ENCODE data around the gene LAPTM5. TPM values are rescaled to one million over a fixed set of nuclear protein-coding genes. Genes with fewer than 3 reads are reported as not detected.

LAPTM5 gene
- total RNA-seq (10 to 100 TPM; 22.3 to 33.8 TPM), polyA plus RNA-seq (10 to 100 TPM; 18.0 to 46.2 TPM)

GRCh38 chr1:30757352-30758120, at the start of gene LAPTM5:
TSS of gene LAPTM5 (minus strand) at chr1:30757774. CDS start at chr1:30757745, 29 bp downstream.
- no peaks in the 10 kb centered on the region for H3K36me3 ChIP-seq (ENCODE audit: control insufficient read depth in 4 of 4, insufficient read depth in 3 of 4, low read depth in 1 of 4, low read length in 3 of 4)
- TF ChIP-seq FOXA2 (IDR thresholded peaks at IDR 0.05) (no peak), MAX (IDR thresholded peaks at IDR 0.05) (no peak), SP1 (IDR thresholded peaks at IDR 0.05) (no peak), HNF4G (IDR thresholded peaks at IDR 0.05) (no peak), RXRA (IDR thresholded peaks at IDR 0.05) (no peak), RAD21 (IDR thresholded peaks at IDR 0.05) (no peak), EGR1 (IDR thresholded peaks at IDR 0.05; ENCODE audit: low read depth in 2 of 2) (no peak), REST (IDR thresholded peaks at IDR 0.05) (no peak), FOXA1 (IDR thresholded peaks at IDR 0.05) (no peak)
- no peak for DNase-seq (ENCODE audit: low spot score)
- no peaks in the 10 kb centered on the region for H3K27me3 ChIP-seq (ENCODE audit: control insufficient read depth in 4 of 4, insufficient read depth in 4 of 4, low read length in 3 of 4)
- H3K9me3 ChIP-seq (ENCODE audit: control insufficient read depth in 4 of 4, low read length in 3 of 4): no peaks in the 10 kb centered on the region
- 57% methylated on average over 21 of the region's 21 CpGs for WGBS
- H3K9ac ChIP-seq (ENCODE audit: low read depth in 1 of 2, low read length in 2 of 2): peak within 1 kb of the TSS; percentile 37 to 54
- H3K27ac ChIP-seq (ENCODE audit: low read depth in 1 of 2, low read length in 2 of 2): peak within 1 kb of the TSS; percentile 76 to 77
- peaks cover 0 to 7% (median 0%) of the 10 kb centered on the region in 4 donors for H3K4me1 ChIP-seq (ENCODE audit: control insufficient read depth in 4 of 4, insufficient read depth in 4 of 4, low read length in 3 of 4)
- peak within 1 kb of the TSS; percentile 14 to 45 (median 22) for H3K4me3 ChIP-seq (ENCODE audit: low read depth in 1 of 3, low read length in 3 of 3)

GRCh38 chr1:30806381-30807317, 49.1 kb upstream of the LAPTM5 start:
- H3K4me3 ChIP-seq (ENCODE audit: low read depth in 1 of 3, low read length in 3 of 3): no peak overlapping the region
- WGBS: 64% methylated on average over 24 of the region's 24 CpGs
- no peak for TF ChIP-seq EGR1 (IDR thresholded peaks at IDR 0.05; ENCODE audit: low read depth in 2 of 2)
- no peak for TF ChIP-seq NR2F2 (IDR thresholded peaks at IDR 0.05)
- TF ChIP-seq CTCF (IDR thresholded peaks at IDR 0.05; ENCODE audit: low read depth, low read length, missing input control): no peak

More at GRCh38 chr1:30806381-30807317, 49.1 kb upstream of the LAPTM5 start:
- H3K27me3 ChIP-seq (ENCODE audit: control insufficient read depth in 4 of 4, insufficient read depth in 4 of 4, low read length in 3 of 4): peaks cover 0 to 8% (median 0%) of the 10 kb centered on the region in 4 donors
- H3K4me1 ChIP-seq (ENCODE audit: control insufficient read depth in 4 of 4, insufficient read depth in 4 of 4, low read length in 3 of 4): peaks cover 0 to 4% (median 0%) of the 10 kb centered on the region in 4 donors
- H3K36me3 ChIP-seq (ENCODE audit: control insufficient read depth in 4 of 4, insufficient read depth in 3 of 4, low read depth in 1 of 4, low read length in 3 of 4): no peaks in the 10 kb centered on the region
- H3K9ac ChIP-seq (ENCODE audit: low read depth in 1 of 2, low read length in 2 of 2): no peak overlapping the region
- DNase-seq (ENCODE audit: low spot score): no peak
- no peak overlapping the region for H3K27ac ChIP-seq (ENCODE audit: low read depth in 1 of 2, low read length in 2 of 2)
- H3K9me3 ChIP-seq (ENCODE audit: control insufficient read depth in 4 of 4, low read length in 3 of 4): no peaks in the 10 kb centered on the region
